Measurements from ENCODE around the gene HAPLN2. TPM values are rescaled to one million over a fixed set of nuclear protein-coding genes. Genes with fewer than 3 reads are reported as not detected.

HAPLN2 gene
- total and polyA plus RNA-seq, 7 experiments from 2014 or later: not detected

DNA sequence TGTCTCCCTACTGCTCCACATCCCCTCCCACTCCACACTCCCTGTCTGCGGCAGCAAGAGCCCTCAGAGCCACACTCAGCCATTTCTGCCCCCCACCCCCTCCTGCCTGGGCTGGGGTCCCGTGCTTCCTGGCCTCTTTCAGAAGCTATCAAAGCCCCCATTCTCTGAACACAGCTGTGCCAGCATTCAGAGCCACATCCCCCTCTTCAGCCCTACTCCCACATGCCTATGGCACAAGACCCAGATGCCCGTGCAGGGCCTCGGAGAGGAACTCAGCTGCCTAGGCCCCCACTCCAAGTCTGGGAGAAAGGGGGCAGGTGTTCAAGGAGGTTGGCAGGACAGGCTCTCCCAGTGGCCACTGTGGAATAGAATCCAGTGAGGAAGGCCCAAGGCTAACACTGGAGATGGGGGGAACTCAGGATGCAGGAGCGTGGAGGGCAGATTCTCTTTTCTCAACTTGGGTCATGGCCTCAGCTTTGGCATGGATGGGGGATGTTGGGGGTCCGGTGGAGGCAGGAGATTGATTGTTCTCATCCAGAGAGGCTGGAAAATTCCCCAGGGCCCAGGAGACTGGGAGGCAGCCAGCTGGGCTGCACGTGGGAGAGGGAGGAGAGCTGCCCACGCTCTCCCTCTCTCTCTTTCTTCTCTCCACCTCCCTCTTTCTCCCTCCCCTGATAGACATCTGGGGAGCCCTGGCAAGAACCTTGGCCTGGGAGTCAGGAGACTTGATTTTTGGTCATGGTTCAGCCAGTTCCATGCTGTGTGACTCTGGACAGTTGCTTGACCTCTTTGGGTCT, 19.2 kb downstream of the HAPLN2 start:
- Mint-ChIP-seq H3K4me1 (peaks cover 18 to 24% (median 21%) of the 10 kb centered on the region in 7 donors), H3K27ac (no peak overlapping the region), H3K9me3 (peaks cover 0 to 2% (median 0%) of the 10 kb centered on the region in 11 donors), H3K27me3 (peaks cover 69 to 83% (median 76%) of the 10 kb centered on the region in 5 donors), H3K36me3 (no peaks in the 10 kb centered on the region), H3K4me3 (no peak overlapping the region)
- DNase-seq (no peak), ATAC-seq (no peak)
- intact Hi-C loops (cut with micrococcal nuclease): no loop called here
- ChIA-PET CTCF (interaction anchor here (1.7 kb wide), 1 partner anchor 19 kb away, joined by 3 read pairs; no protein-coding TSS in a partner anchor), POLR2A (no interaction called here)
- Histone ChIP-seq H3K4me1 (ENCODE audit: control insufficient read depth in 2 of 2, insufficient read depth in 2 of 2, low read length in 2 of 2) (peaks cover 0 to 18% of the 10 kb centered on the region in 2 donors), H3K4me3 (ENCODE audit: low read length) (no peak overlapping the region), H3K36me3 (ENCODE audit: control insufficient read depth in 2 of 3, insufficient read depth in 3 of 3, low read length in 3 of 3) (no peaks in the 10 kb centered on the region), H3K27ac (ENCODE audit: low read depth, low read length) (no peak overlapping the region), H3K27me3 (ENCODE audit: control insufficient read depth in 2 of 2, insufficient read depth in 2 of 2, low read length in 2 of 2) (peaks cover 18 to 22% of the 10 kb centered on the region in 2 donors), H3K9me3 (ENCODE audit: control insufficient read depth in 2 of 3, low read length in 3 of 3) (no peaks in the 10 kb centered on the region)

DNA sequence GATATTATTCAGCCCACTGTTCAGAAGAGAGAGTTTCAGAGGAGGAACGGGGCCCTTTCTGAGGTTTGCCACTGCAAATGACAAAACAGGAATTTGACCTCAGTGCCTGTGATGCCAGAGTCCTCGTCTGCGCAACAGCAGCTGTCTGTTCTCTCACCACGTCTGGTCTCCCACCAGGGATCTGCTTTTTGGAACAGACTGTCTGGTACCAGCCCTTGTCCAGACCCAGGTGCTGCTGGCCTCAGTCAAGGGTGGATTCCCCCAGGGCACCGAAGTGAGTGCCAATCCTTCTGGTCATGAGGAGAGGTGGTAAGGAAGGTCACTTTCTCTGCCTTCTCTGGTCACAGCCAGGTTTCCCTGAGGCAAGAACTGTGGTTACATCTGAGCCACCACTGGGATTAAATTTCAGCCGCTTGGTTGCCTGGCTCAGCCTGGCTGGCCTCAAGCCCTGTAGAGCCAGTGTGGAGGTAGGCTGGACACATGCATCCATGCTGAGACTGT, 20.4 kb downstream of the HAPLN2 start:
- H3K27me3 Mint-ChIP-seq: peaks cover 71 to 84% (median 78%) of the 10 kb centered on the region in 5 donors
- H3K36me3 Mint-ChIP-seq: no peaks in the 10 kb centered on the region
- ChIA-PET POLR2A (no interaction called here), CTCF (no interaction called here)
- H3K4me3 Mint-ChIP-seq: no peak overlapping the region
- DNase-seq (no peak), ATAC-seq (no peak)
- Histone ChIP-seq H3K36me3 (ENCODE audit: control insufficient read depth in 2 of 3, insufficient read depth in 3 of 3, low read length in 3 of 3) (no peaks in the 10 kb centered on the region), H3K4me3 (ENCODE audit: low read length) (no peak overlapping the region), H3K27ac (ENCODE audit: low read depth, low read length) (no peak overlapping the region), H3K4me1 (ENCODE audit: control insufficient read depth in 2 of 2, insufficient read depth in 2 of 2, low read length in 2 of 2) (peaks cover 0 to 26% of the 10 kb centered on the region in 2 donors), H3K9me3 (ENCODE audit: control insufficient read depth in 2 of 3, low read length in 3 of 3) (no peaks in the 10 kb centered on the region), H3K27me3 (ENCODE audit: control insufficient read depth in 2 of 2, insufficient read depth in 2 of 2, low read length in 2 of 2) (peaks cover 18 to 22% of the 10 kb centered on the region in 2 donors)
- peaks cover 23 to 32% (median 29%) of the 10 kb centered on the region in 7 donors for H3K4me1 Mint-ChIP-seq
- intact Hi-C loops (cut with micrococcal nuclease): no loop called here
- H3K27ac Mint-ChIP-seq: no peak overlapping the region
- peaks cover 0 to 3% (median 0%) of the 10 kb centered on the region in 11 donors for H3K9me3 Mint-ChIP-seq

DNA sequence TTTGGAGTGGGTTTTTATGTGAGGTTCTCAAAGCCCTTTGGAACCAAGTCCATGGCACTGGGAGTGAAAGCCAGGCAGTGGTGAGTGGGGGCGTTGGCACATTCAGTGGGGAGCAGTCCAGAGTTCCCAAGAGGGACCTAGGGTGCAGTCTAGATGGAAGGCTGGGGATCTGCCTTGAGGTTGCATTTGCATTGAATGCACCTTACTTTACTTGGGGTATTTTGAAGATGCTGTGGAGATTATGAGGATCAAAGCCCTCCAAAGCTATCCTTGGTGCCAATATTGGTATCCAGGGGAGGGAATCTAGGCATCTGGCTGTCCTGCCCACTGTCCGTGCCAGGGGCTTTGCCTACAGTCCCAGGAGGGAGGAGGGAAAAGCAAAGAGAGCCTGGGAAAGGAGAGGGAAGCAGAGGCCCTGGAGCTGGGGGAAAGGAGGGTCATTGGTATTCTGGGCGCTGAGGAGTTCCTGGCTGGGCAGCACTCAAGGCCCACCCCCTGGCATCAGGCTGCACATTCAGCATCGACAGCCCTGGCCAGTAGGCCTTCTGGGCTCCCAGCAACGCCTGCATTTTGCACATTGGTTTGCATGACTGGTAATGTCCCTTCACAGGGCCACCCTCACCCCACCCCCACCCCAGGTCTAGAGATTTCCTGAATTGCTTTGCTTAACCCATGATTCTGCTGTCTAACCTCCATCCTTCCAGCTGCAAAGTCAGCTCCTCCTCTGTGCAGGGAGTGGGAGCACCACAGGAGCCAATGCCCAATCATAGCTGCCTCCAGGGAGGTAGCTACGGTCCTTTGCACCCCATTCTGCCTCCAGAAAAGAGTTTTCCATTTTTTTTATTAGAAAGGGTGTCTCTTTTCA, 21.9 kb downstream of the HAPLN2 start:
- Mint-ChIP-seq H3K27me3 (peaks cover 80 to 90% (median 82%) of the 10 kb centered on the region in 5 donors), H3K4me3 (peak overlapping the region; percentile 40 to 82 (median 74)), H3K9me3 (peaks cover 0 to 3% (median 0%) of the 10 kb centered on the region in 11 donors), H3K4me1 (peaks cover 24 to 40% (median 29%) of the 10 kb centered on the region in 7 donors), H3K36me3 (no peaks in the 10 kb centered on the region), H3K27ac (no peak overlapping the region)
- Histone ChIP-seq H3K9me3 (ENCODE audit: control insufficient read depth in 2 of 3, low read length in 3 of 3) (no peaks in the 10 kb centered on the region), H3K36me3 (ENCODE audit: control insufficient read depth in 2 of 3, insufficient read depth in 3 of 3, low read length in 3 of 3) (no peaks in the 10 kb centered on the region), H3K27ac (ENCODE audit: low read depth, low read length) (no peak overlapping the region), H3K27me3 (ENCODE audit: control insufficient read depth in 2 of 2, insufficient read depth in 2 of 2, low read length in 2 of 2) (peaks cover 18 to 22% of the 10 kb centered on the region in 2 donors), H3K4me1 (ENCODE audit: control insufficient read depth in 2 of 2, insufficient read depth in 2 of 2, low read length in 2 of 2) (peaks cover 0 to 26% of the 10 kb centered on the region in 2 donors), H3K4me3 (ENCODE audit: low read length) (no peak overlapping the region)
- CTCF ChIA-PET: no interaction called here
- POLR2A ChIA-PET: interaction anchor here (0.6 to 1.1 kb wide), 5 partner anchors 16 to 152 kb away, joined by 3 to 4 read pairs (median 4); no protein-coding TSS in a partner anchor
- no peak for DNase-seq
- ATAC-seq: no peak
- intact Hi-C loops (cut with micrococcal nuclease): no loop called here

DNA sequence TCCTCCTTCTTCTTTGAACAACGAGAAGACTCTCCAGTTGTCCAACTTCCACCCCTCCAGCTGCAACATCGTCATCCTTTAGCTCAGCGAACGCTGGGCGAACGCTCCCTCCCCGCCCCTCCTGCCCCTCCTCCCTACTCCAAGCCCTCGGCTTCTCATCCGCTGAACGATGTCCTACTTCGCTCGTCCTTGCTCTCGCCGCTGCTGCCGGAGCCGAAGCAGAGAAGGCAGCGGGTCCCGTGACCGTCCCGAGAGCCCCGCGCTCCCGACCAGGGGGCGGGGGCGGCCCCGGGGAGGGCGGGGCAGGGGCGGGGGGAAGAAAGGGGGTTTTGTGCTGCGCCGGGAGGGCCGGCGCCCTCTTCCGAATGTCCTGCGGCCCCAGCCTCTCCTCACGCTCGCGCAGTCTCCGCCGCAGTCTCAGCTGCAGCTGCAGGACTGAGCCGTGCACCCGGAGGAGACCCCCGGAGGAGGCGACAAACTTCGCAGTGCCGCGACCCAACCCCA, 22.6 kb downstream of the HAPLN2 start, which contains the start of gene BCAN:
BCAN (plus strand) TSS at position 357 of the 504 bp plus-strand sequence. CDS start 3,938 bp downstream, outside the sequence.
- ChIA-PET POLR2A (interaction anchor here (0.6 to 1.1 kb wide), 3 partner anchors 15 to 66 kb away, joined by 3 to 4 read pairs (median 4); no protein-coding TSS in a partner anchor), CTCF (interaction anchor here (0.6 kb wide), 1 partner anchor 281 kb away, joined by 3 read pairs; no protein-coding TSS in a partner anchor)
- Mint-ChIP-seq H3K4me1 (peaks cover 24 to 40% (median 29%) of the 10 kb centered on the region in 7 donors), H3K36me3 (no peaks in the 10 kb centered on the region), H3K4me3 (peak within 1 kb of the TSS; percentile 63 to 82 (median 74)), H3K27me3 (peaks cover 78 to 89% (median 80%) of the 10 kb centered on the region in 5 donors), H3K27ac (no peak within 1 kb of the TSS), H3K9me3 (peaks cover 0 to 3% (median 0%) of the 10 kb centered on the region in 11 donors)
- H3K27ac ChIP-seq (ENCODE audit: low read depth, low read length): no peak within 1 kb of the TSS
- H3K4me3 ChIP-seq (ENCODE audit: low read length): no peak within 1 kb of the TSS
- H3K4me1 ChIP-seq (ENCODE audit: control insufficient read depth in 2 of 2, insufficient read depth in 2 of 2, low read length in 2 of 2): peaks cover 0 to 26% of the 10 kb centered on the region in 2 donors
- intact Hi-C loops (cut with micrococcal nuclease): loop anchor here (2.0 kb wide), 1 partner anchor 15 kb away; no protein-coding TSS in a partner anchor
- peak; percentile 31 for ATAC-seq
- no peak for DNase-seq
- H3K36me3 ChIP-seq (ENCODE audit: control insufficient read depth in 2 of 3, insufficient read depth in 3 of 3, low read length in 3 of 3): no peaks in the 10 kb centered on the region
- H3K27me3 ChIP-seq (ENCODE audit: control insufficient read depth in 2 of 2, insufficient read depth in 2 of 2, low read length in 2 of 2): peaks cover 18 to 22% of the 10 kb centered on the region in 2 donors
- no peaks in the 10 kb centered on the region for H3K9me3 ChIP-seq (ENCODE audit: control insufficient read depth in 2 of 3, low read length in 3 of 3)

DNA sequence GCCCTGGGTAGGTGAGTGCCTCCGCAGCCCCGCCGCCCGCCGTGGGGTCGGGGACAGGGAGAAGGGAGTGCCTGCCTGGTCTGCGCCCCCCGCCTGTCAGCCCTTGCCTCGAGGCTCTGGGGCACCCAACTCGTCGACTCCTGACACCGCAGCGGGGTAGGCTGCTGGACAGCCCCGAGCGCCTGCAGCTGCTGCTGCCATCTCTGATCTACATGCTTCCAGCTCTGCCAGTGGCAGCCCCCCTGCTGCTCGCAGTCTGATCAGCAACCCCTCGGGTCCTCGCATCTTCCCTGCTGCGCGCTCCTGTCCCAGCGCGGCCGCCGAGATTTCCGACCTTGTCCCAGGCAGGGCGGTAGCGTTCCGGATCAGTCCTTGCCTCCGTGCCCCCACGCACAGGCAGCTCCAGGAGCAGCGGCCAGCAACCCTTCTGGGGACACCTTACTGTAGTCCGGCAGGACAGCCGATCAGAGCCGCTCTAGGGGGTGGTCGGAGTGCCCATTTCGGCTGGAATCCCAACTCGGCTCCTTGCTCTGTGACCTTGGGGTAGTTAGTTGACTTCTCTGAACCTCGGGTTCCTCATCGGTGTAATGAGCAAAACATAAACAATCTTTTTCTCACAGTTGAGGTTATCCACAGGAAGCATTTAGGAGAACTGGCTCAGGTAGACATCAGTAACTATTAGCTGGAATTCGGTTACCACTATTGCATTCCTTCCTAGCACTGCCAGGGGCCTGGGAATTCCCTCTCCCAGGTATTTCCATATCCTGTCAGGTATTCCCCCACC, 23.2 kb downstream of the HAPLN2 start:
- Mint-ChIP-seq H3K4me3 (peak overlapping the region; percentile 51 to 82 (median 68)), H3K36me3 (no peaks in the 10 kb centered on the region), H3K27ac (no peak overlapping the region), H3K9me3 (peaks cover 0 to 3% (median 0%) of the 10 kb centered on the region in 11 donors), H3K4me1 (peaks cover 24 to 40% (median 29%) of the 10 kb centered on the region in 7 donors), H3K27me3 (peaks cover 80 to 91% (median 84%) of the 10 kb centered on the region in 5 donors)
- no peaks in the 10 kb centered on the region for H3K9me3 ChIP-seq (ENCODE audit: control insufficient read depth in 2 of 3, low read length in 3 of 3)
- CTCF ChIA-PET: interaction anchor here (0.6 to 0.9 kb wide), 3 partner anchors 10 to 282 kb away, joined by 3 to 4 read pairs (median 3); no protein-coding TSS in a partner anchor
- peaks cover 18 to 22% of the 10 kb centered on the region in 2 donors for H3K27me3 ChIP-seq (ENCODE audit: control insufficient read depth in 2 of 2, insufficient read depth in 2 of 2, low read length in 2 of 2)
- intact Hi-C loops (cut with micrococcal nuclease): loop anchor here (2.0 kb wide), 1 partner anchor 14 kb away; no protein-coding TSS in a partner anchor
- H3K4me1 ChIP-seq (ENCODE audit: control insufficient read depth in 2 of 2, insufficient read depth in 2 of 2, low read length in 2 of 2): peaks cover 0 to 26% of the 10 kb centered on the region in 2 donors
- POLR2A ChIA-PET: interaction anchor here (0.6 to 1.1 kb wide), 2 partner anchors 15 to 18 kb away, joined by 3 to 4 read pairs; no protein-coding TSS in a partner anchor
- no peaks in the 10 kb centered on the region for H3K36me3 ChIP-seq (ENCODE audit: control insufficient read depth in 2 of 3, insufficient read depth in 3 of 3, low read length in 3 of 3)
- no peak overlapping the region for H3K27ac ChIP-seq (ENCODE audit: low read depth, low read length)
- DNase-seq (no peak), ATAC-seq (no peak)
- H3K4me3 ChIP-seq (ENCODE audit: low read length): no peak overlapping the region
